ENCODE results near the gene MANSC1.

Gene MANSC1

GRCh38 chr12:12365931-12366431 is 15.9 kb upstream of the MANSC1 start (continued):
- peak; percentile 89 for TF ChIP-seq PRDM6 (tag by site-specific recombination; IDR thresholded peaks at IDR 0.05)
- TF ChIP-seq ZFP41 (tag by site-specific recombination; IDR thresholded peaks at IDR 0.05; ENCODE audit: borderline replicate concordance), result no peak
- TF ChIP-seq ZNF449 (tag by site-specific recombination; IDR thresholded peaks at IDR 0.05), result peak; percentile 99
- no peak for TF ChIP-seq ZNF610 (tag by site-specific recombination; IDR thresholded peaks at IDR 0.05; ENCODE audit: borderline replicate concordance)
- TF ChIP-seq ZNF660 (tag by site-specific recombination; IDR thresholded peaks at IDR 0.05), result peak; percentile 46
- TF ChIP-seq ZNF658 (tag by site-specific recombination; IDR thresholded peaks at IDR 0.05), result no peak
- TF ChIP-seq ZNF280C (tag by site-specific recombination; IDR thresholded peaks at IDR 0.05), result no peak
- TF ChIP-seq PATZ1 (tag by site-specific recombination; IDR thresholded peaks at IDR 0.05), result peak; percentile 36
- TF ChIP-seq ZFP37 (tag by site-specific recombination; IDR thresholded peaks at IDR 0.05), result no peak
- 0 out of 2 replicates have a peak, but pooled peaks have one; percentile 27 for TF ChIP-seq ZNF692 (tag by site-specific recombination; IDR thresholded peaks at IDR 0.05)
- TF ChIP-seq ZNF148 (tag by site-specific recombination; IDR thresholded peaks at IDR 0.05; ENCODE audit: borderline replicate concordance), result no peak
- TF ChIP-seq ZNF561 (tag by site-specific recombination; IDR thresholded peaks at IDR 0.05; ENCODE audit: borderline replicate concordance), result no peak
- TF ChIP-seq ZNF645 (tag by site-specific recombination; IDR thresholded peaks at IDR 0.05), result no peak
- no peak for TF ChIP-seq SETDB1 (IDR thresholded peaks at IDR 0.05; ENCODE audit: insufficient read length, low read length)
- no peak for TF ChIP-seq SCRT2 (tag by site-specific recombination; IDR thresholded peaks at IDR 0.05)
- no peak for TF ChIP-seq ZBTB7A (tag by site-specific recombination; IDR thresholded peaks at IDR 0.05; ENCODE audit: low read depth)
- TF ChIP-seq ZNF776 (tag by site-specific recombination; IDR thresholded peaks at IDR 0.05; ENCODE audit: borderline replicate concordance), result no peak
- TF ChIP-seq ZNF433 (tag by site-specific recombination; IDR thresholded peaks at IDR 0.05; ENCODE audit: low read depth), result no peak
- no peak for TF ChIP-seq ZNF16 (tag by site-specific recombination; IDR thresholded peaks at IDR 0.05; ENCODE audit: low read depth)
- TF ChIP-seq ZNF600 (tag by site-specific recombination; IDR thresholded peaks at IDR 0.05), result peak; percentile 58; the same call in 1 of the 2 replicates
- TF ChIP-seq KLF17 (tag by site-specific recombination; IDR thresholded peaks at IDR 0.05), result no peak
- TF ChIP-seq ZNF423 (tag by site-specific recombination; IDR thresholded peaks at IDR 0.05), result no peak
- TF ChIP-seq ZNF843 (tag by site-specific recombination; IDR thresholded peaks at IDR 0.05), result no peak
- no peak for TF ChIP-seq ZNF292 (tag by site-specific recombination; IDR thresholded peaks at IDR 0.05; ENCODE audit: borderline replicate concordance, low read depth)
- TF ChIP-seq GLIS2 (tag by site-specific recombination; IDR thresholded peaks at IDR 0.05), result no peak
- no peak for TF ChIP-seq ZNF664 (tag by site-specific recombination; IDR thresholded peaks at IDR 0.05)

Data from HEK293 (cell line).